ENCODE results near the gene CYP1B1.

Gene CYP1B1

GRCh38 chr2:38074764-38075506 is 1.0 kb downstream of the CYP1B1 start:
- DNase-seq (ENCODE audit: low spot score), result no peak

DNA sequence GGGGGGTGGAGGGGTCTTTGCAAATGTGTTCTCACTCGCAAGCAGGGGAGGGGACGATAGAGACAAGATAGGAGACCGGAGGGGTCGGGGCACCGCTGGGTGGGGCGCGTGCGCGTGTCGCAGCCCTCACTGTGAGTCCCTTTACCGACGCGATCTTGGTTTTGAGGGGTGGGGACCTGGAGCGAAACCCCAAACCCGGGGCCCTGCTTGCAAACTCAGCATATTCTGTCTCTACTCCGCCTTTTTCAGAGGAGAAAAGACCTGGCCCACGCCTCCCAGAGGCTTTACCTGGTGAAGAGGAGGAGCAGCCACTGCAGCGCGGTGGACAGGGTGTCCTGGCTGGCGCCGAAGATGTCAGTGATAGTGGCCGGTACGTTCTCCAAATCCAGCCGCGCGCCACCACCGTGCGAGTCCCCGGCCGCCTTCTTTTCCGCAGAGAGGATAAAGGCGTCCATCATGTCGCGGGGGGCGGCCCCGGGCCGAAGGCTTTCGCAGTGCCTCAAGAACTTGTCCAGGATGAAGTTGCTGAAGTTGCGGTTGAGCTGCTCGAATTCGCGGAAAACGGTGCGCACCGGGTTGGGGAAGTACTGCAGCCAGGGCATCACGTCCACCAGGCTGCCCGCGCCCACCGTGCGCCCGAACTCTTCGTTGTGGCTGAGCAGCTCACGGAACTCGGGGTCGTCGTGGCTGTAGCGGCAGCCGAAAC is 1.7 kb downstream of the CYP1B1 start:
- DNase-seq (ENCODE audit: low spot score), result no peak

GRCh38 chr2:38073211-38074057 is 2.5 kb downstream of the CYP1B1 start:
- DNase-seq (ENCODE audit: low spot score), result no peak

DNA sequence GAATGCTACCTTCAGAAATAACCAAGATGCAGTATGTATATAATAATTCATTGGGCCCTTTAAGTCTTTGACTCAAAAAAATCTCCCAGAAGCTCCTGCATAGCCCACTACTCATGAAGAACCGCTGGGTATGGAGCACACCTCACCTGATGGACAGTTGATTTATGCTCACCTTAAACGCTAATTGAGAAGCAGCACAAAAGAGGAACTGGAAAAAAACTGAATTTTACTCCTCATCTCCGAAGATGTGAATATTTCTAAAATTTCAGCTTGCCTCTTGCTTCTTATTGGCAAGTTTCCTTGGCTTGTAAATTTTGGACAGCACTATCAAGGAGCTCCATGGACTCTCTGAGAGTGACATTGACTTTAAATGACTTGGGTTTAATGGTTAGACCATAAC is 5.5 kb downstream of the CYP1B1 start:
- no peak for DNase-seq (ENCODE audit: low spot score)

DNA sequence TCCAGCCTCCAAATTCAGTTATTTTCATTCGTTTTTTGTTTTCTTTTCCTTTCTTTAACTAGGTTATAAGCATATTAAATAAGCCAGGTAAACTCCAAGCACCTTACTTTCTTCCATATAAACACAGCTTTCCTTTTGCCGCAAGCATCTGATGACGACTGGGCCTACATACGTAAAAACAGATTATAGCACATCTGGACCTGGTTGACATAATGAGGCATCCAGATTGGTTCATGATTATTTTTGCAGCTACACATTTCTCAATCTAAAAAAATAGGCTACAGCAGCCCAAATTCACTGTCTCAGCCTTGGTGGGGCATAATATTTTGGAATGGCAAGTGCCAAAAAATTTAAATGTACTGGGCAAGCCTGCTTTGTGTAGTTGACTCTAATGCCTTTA is 7.7 kb downstream of the CYP1B1 start:
- no peak for DNase-seq (ENCODE audit: low spot score)

DNA sequence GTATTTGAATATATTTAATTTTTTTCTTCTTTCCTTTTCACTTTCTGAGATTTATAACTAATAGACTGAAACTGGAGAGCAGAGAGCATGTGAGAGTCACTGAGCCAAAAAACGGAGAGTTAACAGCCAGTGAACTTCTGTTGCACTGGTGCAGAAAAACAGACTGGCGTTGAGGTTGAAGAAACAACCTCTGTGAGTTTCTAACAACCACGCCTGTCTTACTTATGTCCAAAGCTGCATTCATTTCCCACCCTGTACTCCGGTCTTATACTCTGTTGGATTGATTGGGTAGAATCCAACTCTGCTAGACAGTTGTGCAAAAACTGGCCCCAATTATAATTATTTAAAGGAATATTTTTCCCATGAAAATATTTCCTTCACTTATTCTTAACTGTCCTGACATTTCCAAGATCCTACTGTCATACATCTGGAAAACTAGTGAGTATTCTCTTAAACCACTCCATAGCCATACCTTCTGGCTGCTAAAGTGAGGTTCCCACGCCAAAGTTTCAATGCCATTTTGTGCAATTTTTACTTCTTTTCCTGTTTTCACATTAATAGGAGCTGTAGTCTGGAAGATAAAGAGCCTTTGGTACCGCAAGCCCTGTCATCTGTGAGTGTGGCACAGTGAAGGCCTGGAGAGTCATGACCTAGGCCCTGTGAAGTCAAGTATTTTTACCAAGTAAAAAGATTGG is 9.4 kb downstream of the CYP1B1 start:
- no peak for DNase-seq (ENCODE audit: low spot score)

GRCh38 chr2:38065502-38066135 is 10.3 kb downstream of the CYP1B1 start:
- no peak for DNase-seq (ENCODE audit: low spot score)

GRCh38 chr2:38064801-38065501 is 11.0 kb downstream of the CYP1B1 start:
- no peak for DNase-seq (ENCODE audit: low spot score)

- no peak for DNase-seq (ENCODE audit: low spot score)
Observed at GRCh38 chr2:38060236-38061018, 15.5 kb downstream of the CYP1B1 start.

- no peak for DNase-seq (ENCODE audit: low spot score)
Observed at GRCh38 chr2:38057651-38058410, 18.1 kb downstream of the CYP1B1 start.

DNA sequence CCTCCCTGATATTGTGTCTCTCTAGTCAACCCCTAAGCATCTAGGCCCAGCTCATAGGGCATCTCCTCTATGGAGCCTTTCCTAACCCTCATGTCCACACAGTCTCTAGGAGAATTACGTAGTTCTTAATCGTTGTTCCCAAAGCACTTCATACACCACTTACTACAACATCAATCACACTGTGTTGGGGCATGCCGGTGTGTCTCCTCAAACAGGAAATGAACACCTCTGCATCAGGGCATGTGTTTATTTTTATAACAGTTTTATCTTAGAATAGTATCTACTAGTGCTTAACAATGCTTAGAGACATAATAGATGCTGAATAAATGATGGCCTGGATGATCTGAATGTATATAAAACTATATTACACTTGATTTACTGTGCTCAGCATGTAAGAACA is 19.7 kb downstream of the CYP1B1 start:
- no peak for DNase-seq (ENCODE audit: low spot score)

DNA sequence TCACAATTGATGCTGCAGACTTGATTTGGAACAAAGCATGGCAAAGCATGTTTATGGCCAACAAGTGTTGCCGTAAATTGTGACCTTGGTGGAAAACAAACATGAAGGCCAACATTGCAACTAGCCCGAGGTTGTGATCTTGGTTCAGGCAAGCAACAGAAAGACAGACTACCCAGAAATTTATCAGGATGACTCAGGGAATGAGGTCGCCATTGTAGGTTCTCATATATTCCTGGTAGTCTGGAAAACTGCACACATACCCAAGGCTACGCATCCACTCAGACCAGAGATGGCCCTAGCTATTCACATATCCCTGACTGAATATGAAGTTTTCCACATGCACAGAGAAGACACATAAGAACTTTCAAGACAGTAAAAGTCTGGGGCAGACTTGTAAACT is 30.1 kb downstream of the CYP1B1 start:
- no peak for DNase-seq (ENCODE audit: low spot score)

DNA sequence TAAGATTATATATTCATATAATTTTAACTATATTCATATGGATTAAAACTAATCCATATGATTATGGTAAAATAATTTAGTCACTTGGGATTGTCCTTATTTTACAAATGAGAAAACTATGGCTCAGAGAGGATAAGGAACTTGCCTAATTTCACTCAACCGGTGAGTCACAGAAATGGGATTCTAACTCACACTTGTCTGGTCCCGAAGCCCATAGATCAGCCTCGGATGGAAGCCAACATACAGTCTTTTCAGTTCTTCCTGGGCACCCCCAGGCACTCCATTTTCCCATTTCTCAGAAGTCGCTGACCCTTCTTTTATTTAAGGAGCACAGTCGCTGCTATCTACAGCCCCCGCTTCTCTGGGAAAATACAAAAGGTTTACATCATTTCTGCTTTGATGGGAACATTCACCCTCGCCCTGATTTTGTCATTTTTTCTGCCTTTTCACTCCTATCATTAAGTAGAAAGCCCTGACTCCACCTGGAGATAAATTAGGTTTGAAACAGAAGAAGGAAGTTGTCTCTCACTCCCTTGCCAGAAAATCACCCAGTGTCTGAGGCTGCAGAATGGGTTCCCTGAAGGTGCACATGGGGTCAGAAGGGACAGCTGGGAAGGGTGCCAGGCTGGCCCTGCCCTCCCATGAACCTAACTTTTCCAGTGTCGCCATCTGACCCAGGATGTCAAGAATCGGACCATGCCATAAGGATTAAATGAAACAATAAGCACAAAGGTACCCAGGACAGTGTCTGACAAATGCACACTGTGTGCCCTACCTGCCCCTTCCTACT is 36.6 kb downstream of the CYP1B1 start:
- DNase-seq (ENCODE audit: low spot score), result no peak

- DNase-seq (ENCODE audit: low spot score), result no peak
Observed at GRCh38 chr2:38038682-38039081, 37.3 kb downstream of the CYP1B1 start.

DNA sequence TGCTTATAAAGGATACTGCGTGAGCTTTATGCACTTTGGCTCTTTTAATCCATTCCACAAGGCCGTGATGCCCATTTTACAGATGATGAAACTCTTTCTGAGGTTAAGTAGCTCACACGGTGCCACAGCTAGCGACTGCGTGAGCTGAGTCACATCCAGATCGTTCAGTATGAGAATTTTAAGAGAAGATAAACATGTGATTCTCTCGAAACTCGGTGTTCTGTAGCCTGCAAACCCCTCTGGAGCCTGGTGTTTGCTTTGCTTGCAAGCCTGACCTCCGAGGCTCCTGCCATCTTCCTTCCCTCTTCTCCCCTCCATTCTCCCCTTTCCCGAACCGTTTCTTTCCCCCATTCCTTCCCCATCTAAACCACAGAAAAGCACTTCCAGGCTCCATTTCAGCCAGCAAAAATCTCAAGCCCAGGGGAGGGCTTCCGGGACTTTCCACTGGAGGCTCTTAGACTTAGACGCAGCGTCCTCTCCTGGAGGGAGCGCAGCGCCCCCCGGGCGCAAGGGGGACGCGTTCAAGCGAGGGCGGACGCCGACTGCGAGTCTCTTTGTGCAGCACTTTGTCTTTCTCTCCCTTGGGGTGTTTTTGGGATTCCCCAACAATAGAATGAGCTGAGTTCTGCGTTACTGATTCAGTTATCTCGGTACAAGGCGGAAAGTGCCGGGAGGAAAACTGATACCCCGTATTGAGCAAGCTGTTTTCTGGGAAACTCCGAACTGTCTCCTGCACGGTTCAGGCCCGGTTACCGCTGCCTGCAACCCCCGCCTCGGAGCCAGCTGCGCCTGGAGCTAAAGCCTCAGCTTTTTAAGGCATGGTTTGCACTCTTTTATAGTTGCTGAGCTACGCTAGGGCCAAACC is 38.0 kb downstream of the CYP1B1 start:
- DNase-seq (ENCODE audit: low spot score), result no peak

DNA sequence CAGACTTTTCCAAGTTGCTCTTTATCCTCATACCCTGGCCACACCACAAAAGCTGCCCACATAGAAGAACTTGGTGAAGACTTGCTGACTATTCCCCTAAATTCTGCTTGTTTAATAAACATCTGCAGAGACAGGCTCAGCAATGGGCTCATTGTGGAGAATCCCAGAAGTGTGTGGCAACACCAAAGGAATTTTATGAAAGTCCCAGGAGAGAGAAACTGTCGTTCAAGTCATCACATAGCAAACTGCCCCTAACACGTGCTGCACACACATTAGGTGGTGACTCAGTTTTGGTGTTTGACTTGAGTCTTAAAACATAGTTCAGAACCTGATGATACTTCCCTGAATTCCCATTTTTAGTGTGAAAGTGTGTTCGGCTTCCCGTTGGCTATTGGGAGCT is 38.6 kb downstream of the CYP1B1 start:
- no peak for DNase-seq (ENCODE audit: low spot score)

GRCh38 chr2:38035968-38036367 is 40.0 kb downstream of the CYP1B1 start:
- no peak for DNase-seq (ENCODE audit: low spot score)

DNA sequence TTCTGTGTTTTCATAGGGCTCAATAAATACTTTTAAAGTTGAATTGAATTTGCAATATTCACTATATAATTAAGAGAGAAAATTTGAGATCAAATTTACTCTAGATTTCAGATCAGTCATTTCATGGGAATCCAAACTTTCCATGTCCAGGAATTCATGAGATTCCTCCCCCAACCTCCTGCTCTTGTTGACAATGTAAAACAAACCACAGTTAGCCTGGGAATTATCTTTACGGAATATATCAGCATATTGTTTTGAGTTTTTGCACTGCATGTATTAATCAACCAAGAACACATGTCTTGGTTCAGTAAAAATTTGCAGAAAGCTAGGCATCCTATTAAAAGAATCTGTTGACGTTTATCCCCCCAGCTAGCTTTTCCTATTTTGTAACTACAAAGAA is 42.3 kb downstream of the CYP1B1 start:
- no peak for DNase-seq (ENCODE audit: low spot score)

Measured in SW480 (cell line).